SK-N-SH (cell line): ENCODE measurements around the gene C10orf67. TPM values are rescaled to one million over a fixed set of nuclear protein-coding genes. Genes with fewer than 3 reads are reported as not detected.

Source experiments
- CTCF ChIA-PET: fragments of 300-600, 350-600 bp; formaldehyde crosslinking; extraction: SDS; loops from one replicate; lab custom pipeline; 2021; lab: Yijun Ruan, JAX
- POLR2A ChIA-PET: fragments of 350-600 bp; sonication (Branson Sonifier 250); formaldehyde crosslinking; extraction: SDS; loops from one replicate; lab custom pipeline; 2020; ENCODE audit warnings: antibody characterized with exemption, inconsistent platforms; lab: Yijun Ruan, JAX
- DNase-seq: peaks from one replicate; pipeline ENCODE4 v3.0.0; 2012
- H2AFZ ChIP-seq: fragments of 200-600 bp; sonication (generic); 2 replicates; pipeline ENCODE4 v1.8.1; 2016; ENCODE audit warnings: antibody characterized with exemption, mild to moderate bottlenecking, low read depth
- H3F3A ChIP-seq: fragments of 200-600 bp; sonication (generic); replicated peaks from 2 replicates; pipeline ENCODE3; 2016; ENCODE audit warnings: antibody characterized with exemption, mild to moderate bottlenecking; ENCODE audit not compliant: insufficient read depth
- H3K27ac ChIP-seq, 2 experiments: fragments of 200-500 bp in 1 of 2; fragments of 200-600 bp in 1 of 2; sonication (Bioruptor generic) in 1 of 2; sonication (generic), shearing (Covaris generic) in 1 of 2; 2 replicates each; pipeline versions ENCODE4 v1.5.1 to v1.6.1; 2014 to 2016; ENCODE audit warnings: low read depth in 2 of 2, inconsistent platforms in 1 of 2, low read length in 1 of 2, mild to moderate bottlenecking in 1 of 2, mixed read lengths in 1 of 2
- H3K27me3 ChIP-seq: fragments of 200-600 bp; sonication (generic), shearing (Covaris generic); 2 replicates; pipeline ENCODE4 v1.6.1; 2016; ENCODE audit warnings: mixed run types; ENCODE audit not compliant: insufficient read depth
- H3K36me3 ChIP-seq, 2 experiments: fragments of 200-500 bp in 1 of 2; fragments of 200-600 bp in 1 of 2; sonication (Bioruptor generic) in 1 of 2; sonication (generic) in 1 of 2; replicated peaks in 1 of 2; 2 replicates each; pipeline versions ENCODE3 to v1.5.1; 2014 to 2016; ENCODE audit warnings: low read length in 1 of 2, mild to moderate bottlenecking in 1 of 2; ENCODE audit not compliant: insufficient read depth in 2 of 2, control insufficient read depth in 1 of 2
- H3K4me1 ChIP-seq, 2 experiments: fragments of 200-500 bp in 1 of 2; fragments of 200-600 bp in 1 of 2; sonication (Bioruptor generic) in 1 of 2; sonication (generic), shearing (Covaris generic) in 1 of 2; 2 replicates each; pipeline versions ENCODE4 v1.5.1 to v1.6.1; 2014 to 2016; ENCODE audit warnings: low read depth in 1 of 2, low read length in 1 of 2, mixed run types in 1 of 2; ENCODE audit not compliant: insufficient read depth in 2 of 2, control insufficient read depth in 1 of 2
- H3K4me2 ChIP-seq: fragments of 200-600 bp; sonication (generic), shearing (Covaris generic); 2 replicates; pipeline ENCODE4 v1.6.1; 2017; ENCODE audit warnings: mixed run types
- H3K4me3 ChIP-seq, 2 experiments: fragments of 200-500 bp in 1 of 2; fragments of 200-600 bp in 1 of 2; sonication (Bioruptor generic) in 1 of 2; sonication (generic), shearing (Covaris generic) in 1 of 2; 2 replicates each; pipeline versions ENCODE4 v1.5.1 to v1.8.1; 2014 to 2016; ENCODE audit warnings: low read depth in 2 of 2, inconsistent platforms in 1 of 2, low read length in 1 of 2, mild to moderate bottlenecking in 1 of 2, mixed read lengths in 1 of 2, moderate library complexity in 1 of 2
- H3K79me2 ChIP-seq: fragments of 200-600 bp; sonication (generic); 2 replicates; pipeline ENCODE4 v1.8.1; 2017; ENCODE audit warnings: mild to moderate bottlenecking; ENCODE audit not compliant: insufficient read depth
- H3K9ac ChIP-seq: fragments of 200-600 bp; sonication (generic); 2 replicates; pipeline ENCODE4 v1.6.1; 2017; ENCODE audit warnings: mixed run types
- H3K9me2 ChIP-seq: fragments of 200-600 bp; sonication (generic); 2 replicates; pipeline ENCODE4 v1.6.1; 2017; ENCODE audit warnings: mixed run types
- H3K9me3 ChIP-seq: fragments of 200-600 bp; sonication (generic); 2 replicates; pipeline ENCODE4 v1.6.1; 2017; ENCODE audit warnings: mixed run types, mild to moderate bottlenecking, moderate library complexity
- H4K20me1 ChIP-seq: fragments of 200-600 bp; sonication (generic); 2 replicates; pipeline ENCODE4 v1.6.1; 2017; ENCODE audit warnings: mild to moderate bottlenecking, mixed run types; ENCODE audit not compliant: insufficient read depth
- CHD2 ChIP-seq: fragments of 150-350 bp; IDR thresholded peaks from 2 replicates; pipeline ENCODE4 v1.6.1; 2018; ENCODE audit warnings: low read length; ENCODE audit not compliant: partially characterized antibody
- FOSL2 ChIP-seq: IDR thresholded peaks from 2 replicates; pipeline ENCODE4 v1.4.0; 2012; ENCODE audit warnings: low read depth, mild to moderate bottlenecking, moderate library complexity, borderline replicate concordance
- GATA2 ChIP-seq: sonication (generic); formaldehyde crosslinking; IDR thresholded peaks from 2 replicates; pipeline ENCODE4 v1.5.0; 2020; ENCODE audit warnings: mild to moderate bottlenecking, missing genetic modification reagents
- JUND ChIP-seq: IDR thresholded peaks from 2 replicates; pipeline ENCODE4 v1.4.0; 2012
- POLR2AphosphoS5 ChIP-seq: IDR thresholded peaks from 2 replicates; pipeline ENCODE4 v1.6.1; 2012; ENCODE audit warnings: low read depth, low read length
- RCOR1 ChIP-seq: fragments of 150-350 bp; IDR thresholded peaks from 2 replicates; pipeline ENCODE4 v1.6.1; 2017; ENCODE audit warnings: antibody characterized with exemption, low read length
- RXRA ChIP-seq: IDR thresholded peaks from 2 replicates; pipeline ENCODE4 v1.4.0; 2012; ENCODE audit warnings: low read depth, mild to moderate bottlenecking, borderline replicate concordance
- SMC3 ChIP-seq: IDR thresholded peaks from 2 replicates; pipeline ENCODE4 v1.6.1; 2012; ENCODE audit warnings: low read depth, low read length, improper control_type of control experiment
- TCF12 ChIP-seq: IDR thresholded peaks from 2 replicates; pipeline ENCODE4 v1.4.0; 2012
- YY1 ChIP-seq: IDR thresholded peaks from 2 replicates; pipeline ENCODE4 v1.4.0; 2012; ENCODE audit warnings: low read depth, mild to moderate bottlenecking
- WGBS: methylation state at CpG from one replicate; pipeline ENCODE4 v1.1.6; 2017; ENCODE audit warnings: low lambda C conversion rate; 5-methylcytosine and 5-hydroxymethylcytosine counted together
- polyA plus RNA-seq, 3 experiments: library from polyadenylated mRNA; depleted of rRNA; stranded (reverse); fragments of >200 nt; gene quantifications; 2 replicates each; pipeline ENCODE4 v1.2.3, GENCODE V29; 2012
- TF ChIP-seq, protein P1 (sequence below): IDR thresholded peaks from 2 replicates; pipeline ENCODE4 v1.4.0; 2012; ENCODE audit warnings: low read depth, borderline replicate concordance
- TF ChIP-seq, protein P2 (sequence below): IDR thresholded peaks from 2 replicates; pipeline ENCODE4 v1.6.1; 2012; ENCODE audit warnings: mild to moderate bottlenecking, low read depth, low read length, moderate library complexity
- TF ChIP-seq, protein P3 (sequence below): fragments of 150-350 bp; IDR thresholded peaks from 2 replicates; pipeline ENCODE4 v1.6.1; 2016; ENCODE audit warnings: mild to moderate bottlenecking, low read depth, low read length

The C10orf67 gene
- polyA plus RNA-seq, 1 of the 3 experiments (the other 2 are of a cell fraction), result 0.97 TPM

DNA sequence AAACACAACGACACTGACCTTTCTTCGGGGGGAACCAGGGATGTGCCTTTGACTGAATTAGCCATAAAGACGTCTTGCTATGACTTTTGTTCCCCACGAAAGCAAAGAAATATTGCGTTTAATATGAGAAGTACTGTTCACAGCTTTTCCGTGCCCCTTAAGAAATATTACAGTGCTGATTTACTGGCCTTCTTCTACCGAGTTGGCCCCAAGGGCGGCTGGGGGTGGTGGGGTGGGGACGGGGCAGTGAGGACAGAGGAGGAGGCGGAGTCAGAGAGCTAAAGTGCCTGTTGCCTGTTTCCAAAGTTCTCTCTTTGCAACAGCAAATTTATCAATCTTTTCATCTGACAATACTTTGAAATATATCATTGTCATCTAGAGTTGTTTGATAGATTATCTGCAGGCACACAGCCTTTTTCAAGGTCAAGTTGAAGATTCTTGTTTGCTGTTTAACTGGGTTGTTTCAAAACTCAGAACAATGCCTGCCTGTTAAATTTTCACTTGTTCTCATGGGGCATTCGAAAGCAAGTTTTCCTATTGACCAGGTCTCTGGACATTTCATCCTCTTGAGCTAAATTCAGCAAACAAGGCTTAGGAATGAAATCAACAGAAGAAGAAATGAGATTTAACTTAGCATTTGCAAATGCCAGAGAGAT is 143.5 kb downstream of the C10orf67 start:
- Histone ChIP-seq H3K9ac (no peak overlapping the region), H3K4me2 (no peak overlapping the region), H3K79me2 (no peaks in the 10 kb centered on the region), H3F3A (no peaks in the 10 kb centered on the region), H3K27ac (no peak overlapping the region), H3K27me3 (peaks cover 27% of the 10 kb centered on the region), H4K20me1 (no peaks in the 10 kb centered on the region), H3K36me3 (no peaks in the 10 kb centered on the region), H3K4me3 (no peak overlapping the region), H3K4me1 (no peaks in the 10 kb centered on the region), H3K9me2 (no peaks in the 10 kb centered on the region), H3K9me3 (no peaks in the 10 kb centered on the region), H2AFZ (no peak overlapping the region)
- ChIA-PET CTCF (interaction anchor here (0.7 to 3.4 kb wide), 2 partner anchors 43 to 1298 kb away, joined by 3 to 11 read pairs; no protein-coding TSS in a partner anchor), POLR2A (no interaction called here)
- TF ChIP-seq FOSL2 (no peak), CHD2 (no peak), POLR2AphosphoS5 (no peak), GATA2 (CRISPR knock-in tag) (no peak), RXRA (no peak), JUND (no peak), SMC3 (no peak), YY1 (no peak), TCF12 (no peak), RCOR1 (no peak)
- TF ChIP-seq, protein P1, sequence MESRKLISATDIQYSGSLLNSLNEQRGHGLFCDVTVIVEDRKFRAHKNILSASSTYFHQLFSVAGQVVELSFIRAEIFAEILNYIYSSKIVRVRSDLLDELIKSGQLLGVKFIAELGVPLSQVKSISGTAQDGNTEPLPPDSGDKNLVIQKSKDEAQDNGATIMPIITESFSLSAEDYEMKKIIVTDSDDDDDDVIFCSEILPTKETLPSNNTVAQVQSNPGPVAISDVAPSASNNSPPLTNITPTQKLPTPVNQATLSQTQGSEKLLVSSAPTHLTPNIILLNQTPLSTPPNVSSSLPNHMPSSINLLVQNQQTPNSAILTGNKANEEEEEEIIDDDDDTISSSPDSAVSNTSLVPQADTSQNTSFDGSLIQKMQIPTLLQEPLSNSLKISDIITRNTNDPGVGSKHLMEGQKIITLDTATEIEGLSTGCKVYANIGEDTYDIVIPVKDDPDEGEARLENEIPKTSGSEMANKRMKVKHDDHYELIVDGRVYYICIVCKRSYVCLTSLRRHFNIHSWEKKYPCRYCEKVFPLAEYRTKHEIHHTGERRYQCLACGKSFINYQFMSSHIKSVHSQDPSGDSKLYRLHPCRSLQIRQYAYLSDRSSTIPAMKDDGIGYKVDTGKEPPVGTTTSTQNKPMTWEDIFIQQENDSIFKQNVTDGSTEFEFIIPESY, result no peak
- TF ChIP-seq, protein P2, sequence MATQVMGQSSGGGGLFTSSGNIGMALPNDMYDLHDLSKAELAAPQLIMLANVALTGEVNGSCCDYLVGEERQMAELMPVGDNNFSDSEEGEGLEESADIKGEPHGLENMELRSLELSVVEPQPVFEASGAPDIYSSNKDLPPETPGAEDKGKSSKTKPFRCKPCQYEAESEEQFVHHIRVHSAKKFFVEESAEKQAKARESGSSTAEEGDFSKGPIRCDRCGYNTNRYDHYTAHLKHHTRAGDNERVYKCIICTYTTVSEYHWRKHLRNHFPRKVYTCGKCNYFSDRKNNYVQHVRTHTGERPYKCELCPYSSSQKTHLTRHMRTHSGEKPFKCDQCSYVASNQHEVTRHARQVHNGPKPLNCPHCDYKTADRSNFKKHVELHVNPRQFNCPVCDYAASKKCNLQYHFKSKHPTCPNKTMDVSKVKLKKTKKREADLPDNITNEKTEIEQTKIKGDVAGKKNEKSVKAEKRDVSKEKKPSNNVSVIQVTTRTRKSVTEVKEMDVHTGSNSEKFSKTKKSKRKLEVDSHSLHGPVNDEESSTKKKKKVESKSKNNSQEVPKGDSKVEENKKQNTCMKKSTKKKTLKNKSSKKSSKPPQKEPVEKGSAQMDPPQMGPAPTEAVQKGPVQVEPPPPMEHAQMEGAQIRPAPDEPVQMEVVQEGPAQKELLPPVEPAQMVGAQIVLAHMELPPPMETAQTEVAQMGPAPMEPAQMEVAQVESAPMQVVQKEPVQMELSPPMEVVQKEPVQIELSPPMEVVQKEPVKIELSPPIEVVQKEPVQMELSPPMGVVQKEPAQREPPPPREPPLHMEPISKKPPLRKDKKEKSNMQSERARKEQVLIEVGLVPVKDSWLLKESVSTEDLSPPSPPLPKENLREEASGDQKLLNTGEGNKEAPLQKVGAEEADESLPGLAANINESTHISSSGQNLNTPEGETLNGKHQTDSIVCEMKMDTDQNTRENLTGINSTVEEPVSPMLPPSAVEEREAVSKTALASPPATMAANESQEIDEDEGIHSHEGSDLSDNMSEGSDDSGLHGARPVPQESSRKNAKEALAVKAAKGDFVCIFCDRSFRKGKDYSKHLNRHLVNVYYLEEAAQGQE, result no peak
- TF ChIP-seq, protein P3, sequence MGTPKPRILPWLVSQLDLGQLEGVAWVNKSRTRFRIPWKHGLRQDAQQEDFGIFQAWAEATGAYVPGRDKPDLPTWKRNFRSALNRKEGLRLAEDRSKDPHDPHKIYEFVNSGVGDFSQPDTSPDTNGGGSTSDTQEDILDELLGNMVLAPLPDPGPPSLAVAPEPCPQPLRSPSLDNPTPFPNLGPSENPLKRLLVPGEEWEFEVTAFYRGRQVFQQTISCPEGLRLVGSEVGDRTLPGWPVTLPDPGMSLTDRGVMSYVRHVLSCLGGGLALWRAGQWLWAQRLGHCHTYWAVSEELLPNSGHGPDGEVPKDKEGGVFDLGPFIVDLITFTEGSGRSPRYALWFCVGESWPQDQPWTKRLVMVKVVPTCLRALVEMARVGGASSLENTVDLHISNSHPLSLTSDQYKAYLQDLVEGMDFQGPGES, result no peak
- 22% methylated on average over 11 of the region's 11 CpGs for WGBS
- DNase-seq, result no peak
